Measurements from ENCODE around the gene AKR1C2. TPM values are rescaled to one million over a fixed set of nuclear protein-coding genes. Genes with fewer than 3 reads are reported as not detected.
"Not testable (repeated sequence)": the region's sequence is repeated elsewhere in the genome, so short reads cannot be mapped to it uniquely, and the experiment has no call there.

AKR1C2 gene
- 74.6 and 115 TPM in 2 replicates for total RNA-seq (2014; rRNA removed; shearing (Covaris generic))

DNA sequence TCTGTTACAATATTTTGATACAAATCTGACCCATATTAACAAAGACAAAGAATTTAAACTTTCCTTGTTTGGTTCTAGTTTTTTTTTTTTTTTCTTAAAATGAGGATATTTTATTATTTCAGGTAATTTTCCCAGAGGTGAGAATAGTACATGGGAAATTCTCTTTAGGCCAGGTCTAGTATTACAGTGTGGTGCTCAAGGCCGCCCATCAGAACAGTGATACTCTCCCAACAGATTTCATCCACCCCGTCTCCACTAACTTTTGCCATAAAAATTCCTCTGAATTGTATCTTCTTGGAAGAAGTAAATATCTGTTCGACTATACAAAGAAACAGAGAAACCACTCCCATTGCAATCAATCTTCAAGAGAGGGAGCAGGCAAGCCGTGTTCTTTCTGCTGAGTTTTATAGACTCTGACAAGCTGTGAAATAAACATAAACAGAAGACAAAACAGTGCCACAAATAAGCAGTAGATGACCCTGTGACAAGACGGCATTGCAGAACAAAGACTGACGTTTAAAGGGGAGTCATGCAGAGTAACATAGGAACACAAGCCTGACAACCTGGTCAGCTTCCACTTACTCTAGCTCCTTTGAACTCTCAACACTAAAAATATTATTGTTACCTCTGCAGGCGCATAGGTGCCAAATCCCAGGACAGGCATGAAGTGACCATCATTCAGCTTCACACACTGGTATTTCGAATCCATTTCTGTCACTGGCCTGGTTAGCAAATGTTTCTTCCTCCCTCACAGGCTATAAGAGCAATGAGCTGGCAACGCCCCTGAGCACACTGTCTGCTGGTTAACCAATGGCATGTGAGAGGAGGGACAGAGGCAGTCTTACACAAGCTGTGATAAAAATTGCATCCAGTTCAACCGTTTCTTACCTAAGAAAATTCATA is at the start of gene AKR1C2:
Gene AKR1C2, minus strand, starts transcription at position 731 of the 903 bp plus-strand sequence. Its CDS starts 22 bp downstream, at position 709.
- not testable (repeated sequence) for DNase-seq (ENCODE audit: low spot score)

GRCh38 chr10:5052951-5053500 is 49.4 kb upstream of the AKR1C2 start:
- not testable (repeated sequence) for DNase-seq (ENCODE audit: low spot score)

GRCh38 chr10:5047912-5048628 is 44.4 kb upstream of the AKR1C2 start:
- no peak for DNase-seq (ENCODE audit: low spot score)

- not testable (repeated sequence) for DNase-seq (ENCODE audit: low spot score)
Measured at GRCh38 chr10:5047055-5047454, 43.4 kb upstream of the AKR1C2 start.

DNA sequence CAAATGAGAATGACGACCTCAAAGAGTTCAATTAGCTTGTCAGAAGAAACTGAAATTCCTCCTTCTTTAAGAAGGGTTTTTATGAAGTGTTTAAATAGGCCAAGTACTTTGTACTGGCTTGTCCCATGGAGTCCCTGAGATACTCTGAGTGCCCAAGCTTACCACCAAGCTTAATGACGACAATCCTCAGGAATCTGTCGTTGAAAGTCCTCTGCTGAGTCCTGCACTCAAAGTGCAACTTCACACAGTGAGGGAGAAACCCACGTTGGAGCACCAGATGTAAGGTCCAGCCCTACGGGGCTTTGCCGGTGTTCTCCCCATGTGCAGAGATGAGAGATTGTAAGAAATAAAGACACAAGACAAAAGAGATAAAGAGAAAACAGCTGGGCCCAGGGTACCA is 42.8 kb upstream of the AKR1C2 start:
- DNase-seq (ENCODE audit: low spot score): no peak

- no peak for DNase-seq (ENCODE audit: low spot score)
Measured at GRCh38 chr10:5045095-5045494, 41.4 kb upstream of the AKR1C2 start.

DNA sequence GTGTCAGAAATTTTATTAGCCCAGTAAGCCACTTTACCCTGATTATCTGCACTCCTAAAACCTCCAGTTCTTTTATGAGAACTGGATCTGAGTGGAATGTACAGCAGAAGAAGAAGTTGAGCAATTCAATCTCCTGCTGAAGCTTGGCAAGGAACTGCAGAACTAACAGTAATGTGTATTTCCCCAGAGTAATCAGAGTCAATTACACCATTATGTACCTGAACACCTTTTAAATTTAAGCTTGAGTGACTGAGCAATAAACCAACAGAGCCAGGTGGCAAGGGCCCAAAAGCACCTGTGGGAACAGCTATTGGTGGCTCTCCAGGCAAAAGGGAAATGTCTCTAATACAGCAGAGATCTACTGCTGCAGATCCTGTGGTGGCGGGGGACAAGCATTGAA is 40.1 kb upstream of the AKR1C2 start:
- DNase-seq (ENCODE audit: low spot score): no peak

DNA sequence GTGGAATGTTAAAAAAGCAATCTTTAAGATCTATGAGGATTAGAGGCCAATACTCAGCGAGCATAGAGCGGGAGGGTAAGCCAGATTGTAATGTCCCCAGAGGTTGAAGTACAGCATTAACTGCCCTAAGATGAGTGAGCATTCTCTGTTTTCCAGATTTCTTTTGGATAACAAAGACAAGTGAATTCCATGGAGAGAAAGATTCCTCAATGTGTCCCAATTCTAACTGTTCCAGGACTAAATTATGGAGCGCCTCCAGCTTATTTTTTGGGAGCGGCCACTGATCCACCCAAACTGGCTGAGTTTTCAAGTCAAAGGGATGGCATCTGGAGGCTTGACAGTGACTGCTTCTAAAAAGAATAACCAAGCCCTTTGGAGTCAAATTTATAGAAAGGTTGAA is 39.3 kb upstream of the AKR1C2 start:
- no peak for DNase-seq (ENCODE audit: low spot score)

DNA sequence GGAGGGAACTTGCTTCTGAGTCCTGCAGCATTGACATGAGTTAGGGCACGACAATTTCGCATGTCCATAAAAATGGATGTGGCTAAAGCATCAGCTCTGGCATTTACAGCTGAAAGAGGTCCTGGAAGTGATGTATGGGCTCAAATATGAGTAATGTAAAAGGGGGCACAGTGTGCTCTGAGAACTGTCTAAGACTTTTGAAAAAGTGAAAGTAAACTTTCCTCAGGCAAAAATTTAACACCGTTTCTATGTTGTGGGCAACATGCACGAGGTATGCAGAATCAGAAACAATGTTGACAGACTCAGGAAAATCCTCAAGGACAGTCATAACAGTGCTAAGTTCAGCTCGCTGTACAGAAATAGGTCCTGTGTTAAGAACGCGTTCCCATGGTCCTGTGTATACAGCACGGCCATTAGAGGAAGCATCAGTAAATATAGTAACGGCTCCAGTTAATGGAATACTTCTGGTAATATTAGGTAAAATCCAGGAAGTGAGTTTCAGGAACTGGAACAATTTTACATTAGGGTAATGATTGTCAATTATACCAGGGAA is 37.9 kb upstream of the AKR1C2 start:
- no peak for DNase-seq (ENCODE audit: low spot score)

DNA sequence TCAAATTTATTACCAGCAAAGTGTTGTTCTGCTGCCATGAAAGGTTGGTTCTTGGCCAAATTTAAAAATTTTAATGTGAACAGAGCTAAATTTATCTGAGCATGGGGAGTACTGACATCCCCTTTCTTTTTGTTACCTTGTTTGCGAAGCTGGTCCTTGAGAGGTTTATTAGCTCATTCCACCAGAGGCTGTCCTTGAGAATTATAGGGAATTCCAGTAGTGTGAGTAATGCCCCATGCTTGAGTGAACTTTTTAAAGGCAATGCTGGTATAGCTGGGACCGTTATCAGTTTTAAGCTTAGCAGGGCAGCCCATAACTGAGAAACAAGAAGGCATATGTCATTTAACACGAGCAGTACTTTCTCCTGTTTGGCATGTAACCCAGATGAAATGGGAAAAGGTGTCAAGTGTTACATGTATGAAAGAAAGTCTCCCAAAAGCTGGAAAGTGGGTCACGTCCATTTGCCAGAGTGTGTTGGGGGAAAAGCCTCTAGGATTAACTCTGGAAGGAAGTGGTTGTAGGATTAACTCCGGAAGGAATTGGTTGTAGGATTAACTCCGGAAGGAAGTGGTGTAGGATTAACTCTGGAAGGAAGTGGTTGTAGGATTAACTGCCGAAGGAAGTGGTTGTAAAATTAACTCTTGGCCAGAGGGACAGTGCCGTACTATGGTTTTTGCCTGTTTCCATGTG is 37.3 kb upstream of the AKR1C2 start:
- DNase-seq (ENCODE audit: low spot score): no peak

GRCh38 chr10:5040010-5040673 is 36.5 kb upstream of the AKR1C2 start:
- no peak for DNase-seq (ENCODE audit: low spot score)

DNA sequence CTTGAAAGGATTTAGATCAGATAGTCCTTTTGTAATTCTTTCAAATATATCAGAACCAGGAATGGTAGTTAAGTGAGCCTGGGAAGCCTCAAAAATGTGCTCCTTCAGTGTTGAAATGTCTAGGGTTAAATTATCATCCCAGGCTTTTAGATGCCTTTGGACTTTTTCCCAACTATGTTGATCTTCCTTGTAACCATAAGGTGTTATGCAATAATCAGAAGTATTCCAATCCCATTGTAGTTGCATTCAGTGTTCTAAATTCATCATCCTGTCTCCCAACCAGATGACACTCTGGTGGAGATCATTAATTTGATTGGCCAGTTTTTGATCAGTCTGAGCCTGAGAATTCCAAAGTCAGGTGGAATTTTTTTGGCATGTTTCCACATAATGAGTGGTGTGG is 35.1 kb upstream of the AKR1C2 start:
- DNase-seq (ENCODE audit: low spot score): no peak

- no peak for DNase-seq (ENCODE audit: low spot score)
Measured at GRCh38 chr10:5038101-5038500, 34.4 kb upstream of the AKR1C2 start.

DNA sequence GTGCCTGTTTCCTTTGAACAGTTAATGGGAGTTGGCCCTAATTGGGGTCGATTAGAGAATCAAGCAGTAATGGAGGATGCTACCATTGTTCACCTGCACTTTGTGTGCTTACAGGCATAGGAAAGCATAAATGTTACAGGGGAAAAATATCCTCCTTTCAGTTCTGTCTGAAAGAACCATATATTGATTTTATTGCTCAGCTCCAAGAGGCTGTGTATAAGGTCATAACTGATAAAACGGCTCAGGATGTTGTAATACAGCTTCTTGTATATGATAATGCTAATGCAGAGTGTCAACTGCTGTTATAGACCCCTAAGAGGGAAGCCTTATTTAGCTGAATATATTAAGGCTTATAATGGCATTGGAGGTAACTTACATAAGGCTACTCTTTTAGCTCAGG is 32.9 kb upstream of the AKR1C2 start:
- no peak for DNase-seq (ENCODE audit: low spot score)

DNA sequence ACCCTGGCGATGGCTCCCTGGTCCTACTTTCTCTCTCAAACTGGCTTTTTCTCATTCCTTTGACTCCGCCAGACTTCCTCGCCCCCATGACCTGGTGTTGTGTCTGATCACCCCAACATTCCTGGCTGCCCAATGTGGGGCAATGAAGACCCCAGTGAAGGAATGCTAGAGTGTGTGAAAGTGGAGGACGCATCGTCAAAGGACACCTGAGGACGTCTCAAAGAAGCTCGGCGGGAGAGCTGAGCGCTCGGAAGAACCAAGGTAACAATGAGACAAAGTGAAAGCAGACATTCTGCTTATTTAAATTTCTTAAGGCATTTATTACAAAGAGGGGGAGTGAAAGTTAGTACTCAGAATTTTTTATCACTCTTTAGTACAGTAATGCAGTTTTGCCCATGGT is 31.7 kb upstream of the AKR1C2 start:
- no peak for DNase-seq (ENCODE audit: low spot score)

DNA sequence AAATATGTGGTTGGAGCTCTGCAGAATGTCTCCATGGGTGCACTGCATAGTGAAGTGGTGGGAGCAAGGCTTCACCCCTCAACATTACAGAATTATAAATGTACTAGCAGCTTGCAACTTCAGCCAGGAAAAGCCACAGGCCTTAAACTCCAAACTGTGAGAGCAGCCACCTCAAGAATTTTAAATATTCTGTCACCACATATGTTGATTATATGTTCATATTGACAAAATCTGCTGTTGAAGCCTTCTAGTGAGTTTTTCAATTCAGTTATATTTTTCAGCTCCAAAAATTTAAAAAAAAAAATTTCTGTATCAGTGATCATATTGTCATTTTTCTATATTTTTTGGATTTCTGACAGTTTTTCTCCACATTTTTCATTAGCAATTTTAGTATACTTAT is 30.9 kb upstream of the AKR1C2 start:
- no peak for DNase-seq (ENCODE audit: low spot score)

GRCh38 chr10:5033061-5033778 is 29.6 kb upstream of the AKR1C2 start:
- no peak for DNase-seq (ENCODE audit: low spot score)

DNA sequence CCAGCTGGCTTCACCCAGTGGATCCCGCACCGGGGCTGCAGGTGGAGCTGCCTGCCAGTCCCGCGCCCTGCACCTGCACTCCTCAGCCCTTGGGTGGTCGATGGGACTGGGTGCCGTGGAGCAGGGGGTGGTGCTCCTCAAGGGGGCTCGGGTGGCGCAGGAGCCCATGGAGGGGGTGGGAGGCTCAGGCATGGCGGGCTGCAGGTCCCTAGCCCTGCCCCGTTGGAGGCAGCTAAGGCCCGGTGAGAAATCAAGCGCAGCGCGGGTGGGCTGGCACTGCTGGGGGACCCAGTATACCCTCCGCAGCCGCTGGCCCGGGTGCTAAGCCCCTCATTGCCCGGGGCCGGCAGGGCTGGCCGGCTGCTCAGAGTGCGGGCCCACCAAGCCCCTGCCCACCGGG is 28.8 kb upstream of the AKR1C2 start:
- not testable (repeated sequence) for DNase-seq (ENCODE audit: low spot score)

DNA sequence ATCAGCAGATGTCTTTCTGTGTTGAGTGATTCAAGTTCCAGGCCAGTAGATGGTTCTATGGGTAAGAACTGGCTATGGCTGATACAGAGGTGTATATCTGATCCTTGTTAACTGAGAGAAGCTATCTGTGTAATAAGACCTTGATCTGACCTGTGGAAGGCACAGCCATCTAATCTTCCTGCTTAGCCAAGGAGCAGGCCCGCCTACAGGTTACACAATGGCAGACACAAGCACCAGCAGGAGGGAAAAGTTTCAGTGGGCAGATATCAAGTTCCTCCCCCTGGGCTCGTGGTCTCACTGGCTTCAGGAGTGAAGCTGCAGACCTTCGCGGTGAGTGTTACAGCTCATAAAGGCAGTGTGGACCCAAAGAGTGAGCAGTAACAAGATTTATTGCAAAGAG is 27.9 kb upstream of the AKR1C2 start:
- not testable (repeated sequence) for DNase-seq (ENCODE audit: low spot score)

DNA sequence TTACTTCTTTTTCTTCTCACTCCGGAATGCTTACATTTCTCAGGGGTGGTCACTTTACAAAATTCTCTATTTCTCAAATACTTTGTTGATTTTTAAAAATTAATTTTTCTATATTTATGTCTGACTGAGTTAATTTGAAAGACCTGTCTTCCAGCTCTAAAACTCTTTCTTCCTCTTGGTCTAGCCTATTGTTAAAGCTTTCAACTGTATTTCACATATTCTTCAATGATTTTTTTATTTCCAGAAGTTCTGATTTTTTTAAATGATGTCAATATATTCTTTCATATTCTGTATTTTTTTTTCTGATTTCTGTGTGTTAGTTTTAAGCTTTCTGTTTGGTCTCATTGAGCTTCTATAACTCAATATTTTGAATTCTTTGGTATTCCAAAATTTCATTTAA is 27.3 kb upstream of the AKR1C2 start:
- DNase-seq (ENCODE audit: low spot score): no peak

Data from H4 (cell line).